SU-DHL-6 (cell line): Measurements from ENCODE around the gene ADK.

ENCODE experiments used
- H2AFZ ChIP-seq: fragments of 200-600 bp; sonication (generic); 2 replicates; pipeline ENCODE4 v1.6.1; 2014; ENCODE audit warnings: low read depth, mild to moderate bottlenecking, moderate library complexity, mixed read lengths, antibody characterized with exemption, low read length; ENCODE audit not compliant: severe bottlenecking
- H3F3A ChIP-seq: fragments of 200-600 bp; shearing (Covaris generic); 2 replicates; pipeline ENCODE4 v1.6.0; 2016; ENCODE audit warnings: antibody characterized with exemption, mild to moderate bottlenecking; ENCODE audit not compliant: insufficient read depth
- H3K27ac ChIP-seq: fragments of 200-600 bp; sonication (generic); 2 replicates; pipeline ENCODE4 v1.5.1; 2016; ENCODE audit warnings: low read depth, mild to moderate bottlenecking, low read length, moderate library complexity, mixed read lengths
- H3K27me3 ChIP-seq: fragments of 200-600 bp; sonication (generic), shearing (Covaris generic); 2 replicates; pipeline ENCODE4 v1.6.0; 2014; ENCODE audit warnings: mild to moderate bottlenecking, low read length
- H3K36me3 ChIP-seq: fragments of 200-600 bp; sonication (generic); 2 replicates; pipeline ENCODE4 v1.6.1; 2014; ENCODE audit warnings: mild to moderate bottlenecking, low read length, mixed read lengths
- H3K4me2 ChIP-seq: fragments of 300-600, 200-600 bp; shearing (Covaris generic), sonication (generic); 2 replicates; pipeline ENCODE4 v1.6.0; 2014; ENCODE audit warnings: low read length, low read depth, mild to moderate bottlenecking; ENCODE audit not compliant: poor library complexity, severe bottlenecking
- H3K4me3 ChIP-seq: fragments of 200-600 bp; sonication (generic); 2 replicates; pipeline ENCODE4 v1.5.1; 2014; ENCODE audit warnings: antibody characterized with exemption, low read length, mild to moderate bottlenecking, mixed read lengths; ENCODE audit not compliant: insufficient read depth, poor library complexity, severe bottlenecking
- H3K79me2 ChIP-seq: fragments of 200-600 bp; sonication (generic); 2 replicates; pipeline ENCODE4 v1.6.1; 2014; ENCODE audit warnings: mild to moderate bottlenecking, low read length, moderate library complexity; ENCODE audit not compliant: insufficient read depth
- H3K9ac ChIP-seq: fragments of 200-600 bp; sonication (generic); 2 replicates; pipeline ENCODE4 v1.7.0; 2014; ENCODE audit warnings: mild to moderate bottlenecking, low read length
- H3K9me2 ChIP-seq: fragments of 200-600 bp; sonication (generic); replicated peaks from 2 replicates; pipeline ENCODE4 v1.6.1; 2014; ENCODE audit warnings: low read length; ENCODE audit not compliant: insufficient read depth
- H3K9me3 ChIP-seq: fragments of 200-600 bp; sonication (generic); 2 replicates; pipeline ENCODE4 v1.6.1; 2014; ENCODE audit warnings: low read length, mixed read lengths; ENCODE audit not compliant: insufficient read depth
- H4K20me1 ChIP-seq: fragments of 200-600 bp; sonication (generic); 2 replicates; pipeline ENCODE4 v1.6.1; 2014; ENCODE audit warnings: low read depth, mild to moderate bottlenecking, antibody characterized with exemption, low read length, moderate library complexity, mixed read lengths
- EZH2phosphoT487 ChIP-seq: fragments of 200-600 bp; sonication (generic), shearing (Covaris generic); conservative IDR thresholded peaks from 2 replicates; pipeline ENCODE4 v1.6.1; 2018; ENCODE audit warnings: mild to moderate bottlenecking, antibody characterized with exemption, low read length, moderate library complexity, mixed read lengths
- TF ChIP-seq, protein P1 (sequence below): fragments of 200-600 bp; sonication (generic); IDR thresholded peaks from one replicate; pipeline ENCODE4 v1.5.1; 2017; ENCODE audit warnings: antibody characterized with exemption, mild to moderate bottlenecking, low read length, moderate library complexity; ENCODE audit not compliant: insufficient read depth, poor library complexity, severe bottlenecking

Gene ADK

DNA sequence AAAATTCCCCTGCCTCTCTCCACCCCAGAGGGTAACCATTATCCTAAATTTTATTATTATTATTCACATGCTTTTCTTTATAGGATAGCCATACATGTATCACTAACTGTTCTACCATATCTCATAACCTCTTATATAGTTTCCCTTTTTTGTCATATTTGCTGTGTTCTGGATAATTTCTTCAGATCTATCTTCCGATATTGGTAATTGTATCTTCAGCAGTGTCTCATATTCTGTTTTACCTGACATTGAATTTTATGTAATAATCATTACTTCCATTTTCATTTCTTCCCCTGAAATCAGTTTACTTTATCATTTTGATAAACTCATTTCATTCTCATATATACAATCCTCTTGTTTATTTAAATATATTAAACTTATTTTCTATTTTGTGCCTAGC, 273.5 kb downstream of the ADK start:
- TF ChIP-seq, protein P1, sequence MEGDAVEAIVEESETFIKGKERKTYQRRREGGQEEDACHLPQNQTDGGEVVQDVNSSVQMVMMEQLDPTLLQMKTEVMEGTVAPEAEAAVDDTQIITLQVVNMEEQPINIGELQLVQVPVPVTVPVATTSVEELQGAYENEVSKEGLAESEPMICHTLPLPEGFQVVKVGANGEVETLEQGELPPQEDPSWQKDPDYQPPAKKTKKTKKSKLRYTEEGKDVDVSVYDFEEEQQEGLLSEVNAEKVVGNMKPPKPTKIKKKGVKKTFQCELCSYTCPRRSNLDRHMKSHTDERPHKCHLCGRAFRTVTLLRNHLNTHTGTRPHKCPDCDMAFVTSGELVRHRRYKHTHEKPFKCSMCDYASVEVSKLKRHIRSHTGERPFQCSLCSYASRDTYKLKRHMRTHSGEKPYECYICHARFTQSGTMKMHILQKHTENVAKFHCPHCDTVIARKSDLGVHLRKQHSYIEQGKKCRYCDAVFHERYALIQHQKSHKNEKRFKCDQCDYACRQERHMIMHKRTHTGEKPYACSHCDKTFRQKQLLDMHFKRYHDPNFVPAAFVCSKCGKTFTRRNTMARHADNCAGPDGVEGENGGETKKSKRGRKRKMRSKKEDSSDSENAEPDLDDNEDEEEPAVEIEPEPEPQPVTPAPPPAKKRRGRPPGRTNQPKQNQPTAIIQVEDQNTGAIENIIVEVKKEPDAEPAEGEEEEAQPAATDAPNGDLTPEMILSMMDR = no peak
- TF ChIP-seq EZH2phosphoT487 = no peak
- H3K36me3 ChIP-seq = no peaks in the 10 kb centered on the region
- no peaks in the 10 kb centered on the region for H3K27me3 ChIP-seq

DNA sequence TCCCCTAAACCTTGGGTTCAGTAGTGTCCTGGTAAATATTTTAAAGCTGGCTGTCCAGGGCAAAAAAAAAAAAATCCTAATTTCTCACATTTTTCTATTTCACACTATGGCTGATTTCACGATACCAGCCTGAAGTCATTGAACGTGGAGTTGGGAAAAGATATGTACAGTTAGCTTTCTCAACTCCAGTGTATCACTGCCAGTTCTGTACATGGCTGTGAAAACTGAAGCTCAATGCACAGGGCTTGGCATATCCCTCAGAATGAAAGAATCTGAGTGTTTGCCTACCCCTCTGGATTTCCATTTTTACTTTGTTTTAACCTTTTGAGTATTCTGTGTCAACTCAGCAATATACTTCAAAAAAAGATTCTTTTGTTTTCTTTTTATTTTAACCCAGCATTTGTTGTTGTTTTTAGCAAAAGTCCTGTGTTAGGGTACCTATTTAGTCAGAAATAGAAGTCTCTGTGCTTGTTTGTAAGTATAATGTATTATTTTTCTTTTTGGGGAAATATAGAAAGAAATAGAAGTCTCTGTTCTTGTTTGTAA, 274.5 kb downstream of the ADK start:
- TF ChIP-seq, protein P1 = no peak
- TF ChIP-seq EZH2phosphoT487 = no peak
- no peaks in the 10 kb centered on the region for H3K9me3 ChIP-seq
- H3K36me3 ChIP-seq = no peaks in the 10 kb centered on the region
- H3F3A ChIP-seq = no peaks in the 10 kb centered on the region
- no peak overlapping the region for H3K4me3 ChIP-seq
- no peaks in the 10 kb centered on the region for H3K27me3 ChIP-seq
- no peak overlapping the region for H3K27ac ChIP-seq
- H3K4me2 ChIP-seq = no peak overlapping the region
- no peaks in the 10 kb centered on the region for H4K20me1 ChIP-seq
- H3K79me2 ChIP-seq = no peaks in the 10 kb centered on the region
- no peak overlapping the region for H2AFZ ChIP-seq
- H3K9me2 ChIP-seq = no peaks in the 10 kb centered on the region
- no peak overlapping the region for H3K9ac ChIP-seq

More for the DNA sequence above, 273.5 kb downstream of the ADK start:
- Histone ChIP-seq H3K9ac (no peak overlapping the region), H3K79me2 (no peaks in the 10 kb centered on the region), H3K27ac (no peak overlapping the region), H4K20me1 (no peaks in the 10 kb centered on the region), H3K9me3 (no peaks in the 10 kb centered on the region), H3K4me3 (no peak overlapping the region), H3K4me2 (no peak overlapping the region), H3F3A (no peaks in the 10 kb centered on the region), H3K9me2 (no peaks in the 10 kb centered on the region), H2AFZ (no peak overlapping the region)

DNA sequence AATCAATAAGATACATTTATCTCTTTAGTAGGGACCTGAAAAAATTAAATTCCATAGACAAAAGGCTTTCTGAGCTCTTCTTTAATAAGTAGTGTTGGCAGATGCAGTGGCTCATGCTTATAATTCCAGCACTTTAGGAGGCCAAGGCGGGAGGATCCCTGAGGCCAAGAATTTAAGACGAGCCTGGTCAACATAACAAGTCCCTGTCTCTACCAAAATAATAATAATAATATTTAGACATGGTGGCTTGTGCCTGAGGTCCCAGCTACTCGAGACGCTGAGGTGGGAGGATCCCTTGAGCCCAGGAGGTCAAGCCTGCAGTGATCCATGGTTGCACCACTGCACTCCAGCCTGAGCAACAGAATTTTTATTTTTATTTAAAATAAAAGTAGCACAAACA, 280.8 kb downstream of the ADK start:
- no peak for TF ChIP-seq EZH2phosphoT487
- TF ChIP-seq, protein P1 = no peak
- H3K27ac ChIP-seq = no peak overlapping the region

More for the DNA sequence above, 280.8 kb downstream of the ADK start:
- Histone ChIP-seq H3K4me2 (no peak overlapping the region), H2AFZ (no peak overlapping the region), H4K20me1 (no peaks in the 10 kb centered on the region), H3F3A (no peaks in the 10 kb centered on the region), H3K4me3 (no peak overlapping the region), H3K9me3 (no peaks in the 10 kb centered on the region), H3K9me2 (no peaks in the 10 kb centered on the region), H3K79me2 (no peaks in the 10 kb centered on the region), H3K27me3 (no peaks in the 10 kb centered on the region), H3K9ac (no peak overlapping the region), H3K36me3 (no peaks in the 10 kb centered on the region)
